ENCODE results near the gene TOLLIP.
"Not testable (repeated sequence)": the region's sequence is repeated elsewhere in the genome, so short reads cannot be mapped to it uniquely, and the experiment has no call there.

The TOLLIP gene

DNA sequence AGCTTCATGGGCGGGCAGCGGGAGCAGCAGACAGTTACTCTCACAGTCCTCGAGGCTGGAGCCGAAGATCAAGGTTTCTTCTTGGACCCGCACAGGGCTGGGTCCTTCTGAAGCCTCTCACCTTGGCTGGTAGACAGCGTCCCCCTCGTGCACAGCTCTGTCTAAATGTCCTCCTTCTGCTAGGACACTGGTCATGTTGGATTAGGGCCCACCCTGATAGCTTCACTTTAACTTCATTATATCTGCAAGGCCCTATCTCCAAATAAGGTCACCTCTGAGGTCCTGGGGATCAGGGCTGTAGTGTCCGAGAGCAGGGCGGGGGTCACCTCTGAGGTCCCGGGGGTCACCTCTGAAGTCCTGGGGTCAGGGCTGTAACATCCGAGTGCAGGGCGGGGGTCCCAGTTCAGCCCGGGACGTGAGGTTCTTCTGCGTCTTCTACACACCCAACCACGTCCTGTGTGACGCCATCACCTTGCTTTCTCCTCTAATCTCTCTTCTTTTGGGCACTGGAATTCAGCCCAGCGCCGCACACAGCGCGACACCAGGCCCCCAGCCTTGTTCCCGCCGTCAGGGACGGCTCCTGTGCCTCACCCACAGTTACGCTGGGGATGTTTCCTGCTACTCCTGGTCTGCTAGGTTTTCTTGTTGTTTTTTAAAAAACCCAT, 34.1 kb upstream of the TOLLIP start:
- DNase-seq, result no peak

DNA sequence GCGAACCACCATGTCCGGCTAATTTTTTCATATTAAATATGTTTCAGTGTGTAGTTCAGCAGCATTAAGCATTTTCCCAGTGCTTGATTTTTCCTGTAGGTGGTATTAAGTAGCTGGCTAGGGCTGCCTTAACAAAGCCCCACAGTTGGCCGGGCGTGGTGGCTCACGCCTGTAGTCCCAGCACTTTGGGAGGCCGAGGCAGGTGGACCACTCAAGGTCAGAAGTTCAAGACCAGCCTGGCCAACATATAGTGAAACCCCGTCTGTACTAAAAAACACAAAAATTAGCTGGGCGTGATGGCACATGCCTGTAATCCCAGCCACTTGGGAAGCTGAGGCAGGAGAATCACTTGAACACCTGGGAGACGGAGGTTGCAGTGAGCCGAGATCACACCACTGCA, 33.5 kb upstream of the TOLLIP start:
- no peak for DNase-seq

DNA sequence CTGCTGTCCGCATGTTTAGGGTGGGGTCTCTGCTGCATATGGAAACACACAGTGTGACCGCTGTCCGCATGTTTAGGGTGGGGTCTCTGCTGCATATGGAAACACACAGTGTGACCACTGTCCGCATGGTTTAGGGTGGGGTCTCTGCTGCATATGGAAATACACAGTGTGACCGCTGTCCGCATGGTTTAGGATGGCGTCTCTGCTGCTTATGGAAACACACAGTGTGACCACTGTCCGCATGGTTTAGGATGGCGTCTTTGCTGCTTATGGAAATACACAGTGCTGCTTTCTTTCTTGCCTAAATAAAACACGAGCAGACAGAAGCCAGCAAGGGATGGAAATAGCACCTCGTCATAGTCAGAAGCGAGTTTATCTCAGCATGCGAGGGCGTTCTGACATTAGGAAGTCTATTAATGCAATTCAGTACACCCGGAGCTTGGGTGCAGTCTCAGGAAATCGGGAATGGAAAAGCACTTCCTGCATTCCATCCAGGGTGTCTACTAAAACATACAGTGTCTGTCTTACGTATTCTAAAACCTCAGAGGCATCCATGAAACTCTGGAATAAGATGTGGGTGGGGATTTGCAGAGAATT, 32.6 kb upstream of the TOLLIP start:
- no peak for DNase-seq

GRCh38 chr11:1341226-1341625, 31.8 kb upstream of the TOLLIP start:
- not testable (repeated sequence) for DNase-seq

GRCh38 chr11:1340111-1340510, 30.7 kb upstream of the TOLLIP start:
- no peak for DNase-seq

DNA sequence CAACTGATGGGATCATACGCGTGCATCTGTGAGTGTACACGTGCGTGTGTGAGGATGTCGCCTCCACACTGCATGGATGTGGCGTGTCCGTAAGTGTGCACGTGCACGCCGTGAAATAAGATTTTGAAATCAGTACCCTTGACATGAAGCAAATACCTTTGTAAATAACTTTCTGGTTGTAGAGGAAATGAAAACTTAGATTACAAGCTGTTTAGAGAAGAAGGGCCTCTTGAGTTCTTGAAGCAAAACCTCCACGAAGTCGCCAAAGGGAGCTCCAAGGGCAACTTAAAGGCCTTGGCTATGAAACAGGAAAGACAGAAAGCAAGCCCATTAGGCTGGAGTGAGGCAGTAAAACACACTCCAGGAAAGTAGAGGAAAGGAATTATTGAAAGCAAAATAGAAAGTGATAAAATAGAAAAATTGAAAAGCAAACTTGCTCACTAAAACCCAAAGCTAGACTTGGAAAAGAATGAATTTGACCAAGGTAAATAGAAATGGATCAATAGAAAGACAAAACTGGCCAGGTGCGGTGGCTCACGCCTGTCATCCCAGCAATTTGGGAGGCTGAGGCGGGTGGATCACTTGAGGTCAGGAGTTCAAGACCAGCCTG, 29.7 kb upstream of the TOLLIP start:
- no peak for DNase-seq

DNA sequence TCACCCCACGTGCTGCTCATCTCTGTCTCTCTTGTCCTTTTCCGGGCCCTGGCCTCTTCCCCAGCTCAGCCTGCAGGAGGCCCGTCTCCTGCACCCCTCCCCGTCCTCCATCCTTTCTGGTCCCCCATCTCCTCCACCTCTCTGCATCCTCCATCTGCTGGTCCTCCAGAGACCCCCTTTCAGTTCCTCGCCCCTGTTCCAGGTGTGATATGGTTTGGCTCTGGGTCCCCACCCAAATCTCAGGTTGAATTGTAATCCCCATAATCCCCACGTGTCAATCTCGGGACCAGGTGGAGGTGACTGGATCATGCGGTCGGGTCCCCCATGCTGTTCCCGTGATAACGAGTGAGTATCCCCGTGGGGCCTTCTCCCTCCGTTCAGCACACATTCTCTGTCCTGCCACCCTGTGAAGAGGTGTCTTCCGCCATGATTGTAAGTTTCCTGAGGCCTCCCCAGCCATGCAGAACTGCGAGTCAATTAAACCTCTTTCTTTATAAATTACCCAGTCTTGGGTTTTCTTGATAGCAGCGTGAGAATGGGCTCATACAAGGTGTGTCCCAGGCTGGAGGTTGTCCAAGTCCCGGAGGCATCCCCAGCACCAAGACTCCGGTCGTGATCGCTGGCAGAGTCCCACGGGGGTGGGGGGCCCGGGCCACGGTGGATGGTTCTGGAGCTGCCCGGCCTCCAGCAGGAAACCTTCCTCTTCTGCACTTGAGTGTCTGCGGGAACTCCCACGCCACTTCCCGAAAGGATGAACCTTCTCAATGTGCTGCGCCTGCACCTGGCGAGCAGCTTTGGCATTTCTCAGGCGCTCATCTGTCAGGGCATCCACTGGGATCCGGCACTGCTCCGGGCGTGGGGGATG, 29.0 kb upstream of the TOLLIP start:
- DNase-seq, result no peak

GRCh38 chr11:1337647-1338007, 28.2 kb upstream of the TOLLIP start:
- DNase-seq, result no peak

GRCh38 chr11:1336836-1337646, 27.6 kb upstream of the TOLLIP start:
- DNase-seq, result peak; percentile 39

GRCh38 chr11:1335811-1336761, 26.7 kb upstream of the TOLLIP start:
- DNase-seq, result peak; percentile 53

GRCh38 chr11:1335264-1335810, 25.9 kb upstream of the TOLLIP start:
- DNase-seq, result no peak

GRCh38 chr11:1333860-1334259, 24.4 kb upstream of the TOLLIP start:
- DNase-seq, result no peak

DNA sequence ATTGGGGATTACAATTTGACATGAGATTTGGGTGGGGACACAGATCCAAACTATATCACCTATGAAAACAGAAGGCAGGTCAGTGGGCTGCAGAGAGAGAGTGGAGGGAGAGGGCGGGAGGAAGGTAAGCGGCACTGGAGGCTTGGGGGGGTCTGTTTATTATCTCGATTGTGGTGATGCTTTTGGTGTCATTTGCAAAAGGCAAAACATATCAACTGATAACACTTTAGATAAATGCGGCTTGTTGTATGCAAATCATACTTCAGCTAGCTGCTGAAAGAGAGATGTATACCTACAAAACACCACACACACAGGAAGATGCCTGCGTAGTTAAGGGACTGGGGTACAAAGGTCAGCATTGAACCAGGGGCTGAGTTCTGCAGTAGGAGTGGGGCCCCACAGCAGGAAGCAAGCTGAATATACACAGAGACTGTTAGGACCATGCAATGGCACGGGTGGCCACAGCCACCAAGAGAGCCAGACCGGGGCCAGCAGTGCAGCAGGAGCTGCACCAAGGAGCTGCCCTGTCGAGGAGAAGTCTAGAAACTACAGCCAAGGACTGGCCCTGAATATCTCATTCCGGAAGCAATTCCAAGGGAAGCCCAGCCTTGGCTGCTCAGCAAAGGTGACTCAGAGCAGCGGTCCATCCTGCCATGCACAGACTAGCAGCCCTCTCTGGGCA, 23.8 kb upstream of the TOLLIP start:
- DNase-seq, result no peak

DNA sequence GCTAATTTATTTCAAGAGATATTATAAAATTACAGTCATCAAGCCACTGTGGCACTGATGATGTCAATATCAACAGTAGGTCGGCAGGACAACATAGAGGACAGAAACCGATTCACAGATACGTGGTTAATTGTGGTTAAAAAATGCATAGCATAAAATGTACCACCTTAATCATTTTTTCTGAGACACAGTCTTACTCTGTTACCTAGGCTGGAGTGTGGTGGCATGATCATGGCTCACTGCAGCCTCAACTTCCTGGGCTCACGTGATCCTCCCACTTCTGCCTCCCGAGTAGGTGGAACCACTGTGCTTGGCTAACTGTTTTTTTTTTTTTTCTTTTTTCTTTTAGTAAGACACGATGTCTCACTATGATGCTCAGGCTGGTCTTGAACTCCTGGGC, 21.0 kb upstream of the TOLLIP start:
- no peak for DNase-seq

- no peak for DNase-seq
Observed at GRCh38 chr11:1327064-1327460, 17.6 kb upstream of the TOLLIP start.

GRCh38 chr11:1326435-1327063, 17.1 kb upstream of the TOLLIP start:
- no peak for DNase-seq

DNA sequence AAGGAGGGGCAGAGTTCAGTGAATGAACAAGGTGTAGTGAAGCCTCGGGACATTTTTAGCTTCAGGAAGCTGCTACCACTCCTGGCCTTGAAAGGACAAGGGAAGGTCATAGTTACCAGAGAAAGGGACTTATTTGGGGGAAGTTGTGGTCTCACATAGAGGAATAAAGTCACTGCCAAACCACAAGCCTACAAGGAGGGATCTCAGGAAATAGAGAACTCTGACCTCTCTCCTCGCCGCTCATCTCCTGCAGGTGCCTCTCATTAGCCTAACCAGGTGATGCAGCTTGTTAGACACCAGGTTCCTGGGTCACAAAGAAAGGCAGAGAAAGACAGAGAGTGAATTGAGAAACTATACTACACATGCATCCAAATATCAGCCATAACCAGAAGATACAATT, 14.3 kb upstream of the TOLLIP start:
- no peak for DNase-seq

- no peak for DNase-seq
Observed at GRCh38 chr11:1317993-1318392, 8.6 kb upstream of the TOLLIP start.

GRCh38 chr11:1317432-1317831, 8.0 kb upstream of the TOLLIP start:
- DNase-seq, result no peak

Measured in effector CD8-positive, alpha-beta T cell (primary cell).